ENCODE data around the gene LCE4A.
"Not testable (repeated sequence)": the region's sequence is repeated elsewhere in the genome, so short reads cannot be mapped to it uniquely, and the experiment has no call there.

Gene LCE4A, protein sequence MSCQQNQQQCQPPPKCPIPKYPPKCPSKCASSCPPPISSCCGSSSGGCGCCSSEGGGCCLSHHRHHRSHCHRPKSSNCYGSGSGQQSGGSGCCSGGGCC

DNA sequence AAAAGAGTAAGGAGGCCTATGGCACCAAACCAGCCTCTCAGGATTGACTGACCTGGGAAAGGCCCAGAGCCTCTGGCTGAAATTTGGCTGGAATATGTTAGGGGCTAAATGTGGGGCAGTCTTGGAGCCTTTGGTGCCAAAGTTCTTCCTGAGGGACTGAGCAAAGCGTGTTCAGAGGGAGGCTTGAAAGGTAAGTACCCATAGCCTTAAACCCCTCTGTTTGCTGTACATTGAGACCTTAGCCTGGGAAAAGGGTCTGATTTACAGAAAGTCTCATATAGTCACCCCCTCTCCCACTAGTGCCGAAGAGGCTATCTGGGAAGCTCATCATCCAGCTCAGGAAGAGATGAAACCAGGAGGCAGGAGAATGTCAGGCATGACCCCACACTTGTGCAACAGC is at the start of gene LCE4A:
LCE4A (plus strand) TSS at position 301 of the 400 bp plus-strand sequence. CDS start 916 bp downstream, outside the sequence.
- DNase-seq (ENCODE audit: low read depth): no peak

DNA sequence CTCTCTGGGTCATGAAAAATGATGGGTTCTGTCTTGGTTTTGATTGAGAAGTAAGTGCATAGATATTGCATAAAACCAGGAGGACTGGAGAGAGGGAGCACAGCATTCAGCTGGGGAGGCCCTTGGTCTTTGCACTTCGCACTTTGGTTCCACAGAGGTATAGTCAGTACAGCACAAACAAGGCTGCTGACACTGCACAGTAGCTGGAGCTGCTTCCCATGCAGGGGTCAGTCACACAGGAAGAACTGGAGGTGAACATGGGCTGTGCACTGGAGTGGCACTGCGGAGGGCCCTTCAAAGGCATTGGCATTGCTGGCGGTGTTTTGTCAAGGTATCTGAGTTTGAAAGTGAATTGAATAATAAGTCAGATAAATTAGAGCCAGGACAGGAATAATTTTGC is 49.3 kb upstream of the LCE4A start:
- no peak for DNase-seq (ENCODE audit: low read depth)

DNA sequence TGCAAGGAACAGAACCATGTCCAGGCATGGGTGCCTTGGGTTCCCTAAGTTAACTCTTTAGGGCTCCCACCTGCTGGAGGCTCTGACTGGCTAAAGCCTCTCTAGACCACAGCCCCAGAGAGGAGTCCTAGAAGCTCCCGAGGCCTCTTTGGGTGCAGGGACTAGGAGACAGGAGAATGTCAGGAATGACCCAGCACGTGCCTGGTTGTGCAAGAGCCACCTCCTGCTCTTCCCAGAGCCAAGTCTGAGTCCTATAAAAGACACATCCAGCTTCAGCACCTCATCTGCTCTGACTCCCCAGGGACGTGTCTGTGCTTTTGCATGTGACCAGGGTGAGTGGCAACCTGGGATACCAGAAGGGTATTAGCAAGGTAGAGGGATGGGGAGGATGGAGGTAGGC is 44.9 kb upstream of the LCE4A start, which contains the start of gene LCE2D:
LCE2D (plus strand) TSS at position 283 of the 400 bp plus-strand sequence. CDS start 726 bp downstream, outside the sequence.
- no peak for DNase-seq (ENCODE audit: low read depth)

DNA sequence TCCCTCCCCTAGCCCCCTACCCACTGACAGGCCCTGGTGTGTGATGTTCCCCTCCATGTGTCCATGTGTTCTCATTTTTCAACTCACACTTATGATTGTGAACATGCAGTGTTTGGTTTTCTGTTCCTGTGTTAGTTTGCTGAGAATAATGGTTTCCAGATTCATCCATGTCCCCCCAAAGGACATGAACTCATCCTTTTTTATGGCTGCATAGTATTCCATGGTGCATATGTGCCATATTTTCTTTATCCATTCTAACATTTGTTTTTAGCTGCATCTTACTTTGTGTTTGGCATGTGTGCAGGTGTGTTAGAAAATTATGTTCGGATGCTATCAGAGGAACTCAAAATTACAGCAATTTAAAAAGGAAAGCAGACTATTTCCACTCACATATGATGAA is 41.8 kb upstream of the LCE4A start:
- DNase-seq (ENCODE audit: low read depth): not testable (repeated sequence)

DNA sequence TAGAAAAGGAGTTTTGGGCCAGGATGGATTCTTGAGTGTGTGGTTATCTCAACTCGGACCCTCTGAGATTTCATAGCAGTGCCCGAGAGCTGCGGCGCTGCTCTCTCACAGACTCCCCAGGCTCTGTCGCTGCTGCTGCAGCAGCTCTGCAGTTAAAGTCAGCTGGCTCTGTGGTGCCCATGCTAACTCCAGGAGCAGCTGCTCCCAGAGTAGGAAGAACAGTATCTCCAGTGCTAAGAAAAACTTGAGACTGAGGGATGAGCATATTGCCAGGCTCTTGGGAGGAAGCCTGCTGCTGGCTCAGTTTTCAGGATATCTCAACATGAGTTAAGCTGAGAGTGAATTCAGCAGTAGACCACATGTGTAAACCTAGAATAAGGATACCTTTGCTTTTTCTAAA is 40.3 kb upstream of the LCE4A start:
- no peak for DNase-seq (ENCODE audit: low read depth)

DNA sequence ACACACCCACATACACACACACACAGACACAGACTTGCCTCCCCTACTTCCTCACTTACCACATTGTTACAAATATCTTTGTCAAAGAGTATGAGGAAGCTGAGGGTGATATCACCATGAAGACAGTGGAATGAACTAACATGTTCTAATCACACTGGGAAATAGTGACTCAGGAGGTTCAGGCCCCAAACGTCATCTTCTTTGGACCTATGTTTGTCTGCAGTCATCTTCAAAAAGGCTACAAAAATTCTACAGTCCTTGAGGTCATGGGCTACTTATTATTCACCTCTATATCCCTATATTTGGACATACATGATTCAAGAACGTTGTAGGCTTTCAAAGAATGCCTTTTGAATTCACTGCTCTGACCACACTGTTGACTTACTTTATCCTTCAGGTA is 34.9 kb upstream of the LCE4A start:
- DNase-seq (ENCODE audit: low read depth): no peak

DNA sequence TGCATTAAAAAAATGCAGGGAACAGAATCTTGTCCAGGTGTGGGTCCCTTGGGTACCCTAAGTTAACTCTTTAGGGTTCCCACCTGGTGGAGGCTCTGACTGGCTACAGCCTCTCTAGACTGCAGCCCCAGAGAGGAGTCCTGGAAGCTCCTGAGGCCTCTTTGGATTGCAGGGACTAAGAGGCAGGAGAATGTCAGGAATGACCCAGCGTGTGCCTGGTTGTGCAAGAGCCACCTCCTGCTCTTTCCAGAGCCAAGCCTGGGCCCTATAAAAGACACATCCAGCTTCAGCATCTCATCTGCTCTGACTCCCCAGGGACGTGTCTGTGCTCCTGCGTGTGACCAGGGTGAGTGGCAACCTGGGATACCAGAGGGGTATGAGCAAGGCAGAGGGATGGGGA is 33.0 kb upstream of the LCE4A start, which contains the start of gene LCE2C:
LCE2C (plus strand) TSS at position 297 of the 400 bp plus-strand sequence. CDS start 737 bp downstream, outside the sequence.
- DNase-seq (ENCODE audit: low read depth): not testable (repeated sequence)

DNA sequence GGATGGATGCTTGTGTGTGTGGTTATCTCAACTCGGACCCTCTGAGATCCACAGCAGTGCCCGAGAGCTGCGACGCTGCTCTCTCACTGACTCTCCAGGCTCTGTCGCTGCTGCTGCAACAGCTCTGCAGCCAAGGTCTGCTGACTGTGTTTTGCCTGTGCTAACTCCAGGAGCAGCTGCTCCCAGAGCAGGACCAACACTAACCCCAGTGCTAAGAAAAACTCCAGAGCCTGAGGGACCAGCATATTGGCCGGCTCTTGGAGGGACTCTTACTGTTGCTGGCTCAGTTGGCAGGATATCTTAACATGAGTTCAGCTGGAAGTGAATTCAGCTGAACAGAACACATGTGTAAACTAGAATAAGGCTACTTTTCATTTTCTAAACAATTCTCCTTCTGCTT is 28.5 kb upstream of the LCE4A start:
- no peak for DNase-seq (ENCODE audit: low read depth)

DNA sequence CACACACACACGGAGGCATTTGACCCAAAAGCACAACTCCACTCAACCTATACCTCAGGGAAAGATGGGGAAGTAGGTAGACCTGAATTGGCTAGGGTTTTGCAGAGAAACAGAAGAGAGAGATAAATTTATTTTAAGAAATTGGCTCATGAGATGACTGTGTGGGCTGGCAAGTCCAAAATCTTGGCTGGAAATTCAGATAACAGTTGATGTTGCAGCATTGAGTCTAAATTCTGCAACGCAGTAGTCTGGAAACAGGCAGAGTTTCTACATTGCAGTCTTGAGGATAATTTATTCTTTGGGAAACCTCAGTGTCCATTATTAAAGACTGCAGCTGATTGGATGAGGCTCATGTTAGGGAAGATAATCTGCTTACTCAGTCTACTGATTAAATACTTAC is 26.3 kb upstream of the LCE4A start:
- DNase-seq (ENCODE audit: low read depth): no peak

DNA sequence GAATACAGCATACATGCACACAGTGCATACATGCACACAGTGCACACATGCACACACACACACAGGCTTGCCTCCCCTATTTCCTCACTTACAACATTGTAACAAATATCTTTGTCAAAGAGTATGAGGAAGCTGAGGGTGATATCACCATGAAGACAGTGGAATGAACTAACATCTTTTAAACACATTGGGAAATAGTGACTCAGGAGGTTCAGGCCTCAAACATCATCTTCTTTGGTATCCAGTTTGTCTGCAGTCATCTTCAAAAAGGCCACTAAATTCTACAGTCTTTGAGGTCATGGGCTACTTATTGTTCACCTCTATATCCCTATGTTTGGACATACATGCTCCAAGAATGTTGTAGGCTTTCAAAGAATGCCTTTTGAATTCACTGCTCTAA is 24.1 kb upstream of the LCE4A start:
- DNase-seq (ENCODE audit: low read depth): no peak

DNA sequence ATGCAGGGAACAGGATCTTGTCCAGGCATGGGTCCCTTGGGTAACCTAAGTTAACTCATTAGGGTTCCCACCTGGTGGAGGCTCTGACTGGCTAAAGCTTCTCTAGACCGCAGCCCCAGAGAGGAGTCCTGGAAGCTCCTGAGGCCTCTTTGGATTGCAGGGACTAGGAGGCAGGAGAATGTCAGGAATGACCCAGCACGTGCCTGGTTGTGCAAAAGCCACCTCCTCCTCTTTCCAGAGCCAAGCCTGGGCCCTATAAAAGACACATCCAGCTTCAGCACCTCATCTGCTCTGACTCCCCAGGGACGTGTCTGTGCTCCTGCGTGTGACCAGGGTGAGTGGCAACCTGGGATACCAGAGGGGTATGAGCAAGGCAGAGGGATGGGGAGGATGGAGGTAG is 22.1 kb upstream of the LCE4A start, which contains the start of gene LCE2B:
LCE2B (plus strand) TSS at position 301 of the 400 bp plus-strand sequence. CDS start 721 bp downstream, outside the sequence.
- DNase-seq (ENCODE audit: low read depth): not testable (repeated sequence)

DNA sequence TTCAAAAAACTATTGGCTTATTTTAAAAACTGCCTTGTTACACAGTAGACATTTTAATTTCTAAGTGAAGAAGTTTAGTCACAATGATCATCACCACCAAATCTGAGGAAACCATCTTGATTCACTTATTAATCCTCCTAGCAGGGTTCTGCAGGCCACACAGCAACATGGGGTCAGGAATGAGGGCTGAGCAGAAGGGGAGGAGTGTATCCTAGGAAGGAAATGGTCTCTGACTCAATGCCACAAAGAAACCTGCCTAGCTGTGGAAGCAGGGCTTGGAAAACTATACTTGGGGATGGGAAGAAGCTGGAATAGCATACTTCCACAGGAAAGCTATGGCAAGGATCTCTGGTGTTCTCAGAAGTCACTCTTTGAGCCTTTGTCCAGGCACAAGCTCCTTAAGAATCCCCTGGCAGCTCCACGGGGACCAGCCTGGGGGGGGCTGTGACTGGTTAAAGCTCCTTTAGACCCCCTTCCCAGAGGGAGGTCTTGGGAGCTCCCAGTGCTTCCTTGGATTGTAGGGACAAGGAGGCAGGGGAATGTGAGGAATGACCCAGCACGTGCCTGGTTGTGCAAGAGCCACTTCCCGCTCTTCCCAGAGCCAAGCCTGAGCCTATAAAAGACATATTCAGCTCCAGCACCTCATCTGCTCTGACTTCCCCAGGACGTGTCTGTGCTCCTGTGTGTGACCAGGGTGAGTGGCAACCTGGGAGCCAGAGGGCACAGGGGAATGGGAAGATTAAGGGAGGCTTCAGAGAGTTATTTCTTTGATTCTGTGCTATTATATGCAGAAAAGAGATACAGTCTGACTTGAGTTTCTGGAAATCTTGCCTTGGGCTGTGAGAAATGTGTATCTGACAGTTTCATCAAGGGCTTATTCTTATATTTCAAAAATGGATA is 10.0 kb upstream of the LCE4A start, which contains the start of gene LCE2A:
LCE2A (plus strand) TSS at position 645 of the 900 bp plus-strand sequence. CDS start 557 bp downstream, outside the sequence.
- no peak for DNase-seq (ENCODE audit: low read depth)

DNA sequence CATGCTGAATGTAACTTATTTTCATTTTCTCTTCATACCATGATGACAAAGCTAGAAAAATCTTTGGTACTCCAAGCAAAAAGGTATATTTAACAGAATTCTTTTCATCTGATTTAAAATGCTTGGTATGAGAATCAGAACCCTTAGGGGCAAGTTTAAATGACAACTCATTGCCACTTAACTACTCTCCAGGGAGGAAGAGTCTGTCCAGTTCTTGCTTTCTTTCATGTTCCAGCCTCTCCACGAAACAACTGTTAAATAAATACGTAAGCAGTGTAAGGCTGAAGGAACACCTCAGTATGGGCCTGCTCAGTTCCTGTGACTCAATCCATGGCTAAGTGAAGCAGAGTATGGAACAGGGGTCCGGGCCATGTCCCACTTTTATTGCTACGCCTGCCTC is 8.2 kb upstream of the LCE4A start:
- no peak for DNase-seq (ENCODE audit: low read depth)

DNA sequence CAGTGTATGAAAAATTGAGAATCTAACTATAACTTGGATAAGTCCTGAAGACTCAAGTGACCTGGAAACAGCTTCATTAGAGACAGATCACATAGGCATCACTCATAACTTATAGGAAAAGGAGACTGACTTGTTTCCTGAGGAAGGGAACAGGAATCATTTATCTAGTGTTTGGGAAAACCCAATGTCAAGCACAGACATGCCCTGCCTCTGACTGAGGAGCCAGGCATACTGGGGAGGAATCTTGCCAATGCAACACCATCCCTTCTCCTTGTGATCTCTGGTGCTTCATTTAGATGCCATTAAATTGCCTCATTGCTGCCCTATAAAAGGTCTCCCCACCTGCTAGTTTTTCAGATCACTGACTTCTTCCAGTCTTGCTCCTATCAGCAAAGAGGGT is 10.3 kb downstream of the LCE4A start:
- DNase-seq (ENCODE audit: low read depth): no peak

DNA sequence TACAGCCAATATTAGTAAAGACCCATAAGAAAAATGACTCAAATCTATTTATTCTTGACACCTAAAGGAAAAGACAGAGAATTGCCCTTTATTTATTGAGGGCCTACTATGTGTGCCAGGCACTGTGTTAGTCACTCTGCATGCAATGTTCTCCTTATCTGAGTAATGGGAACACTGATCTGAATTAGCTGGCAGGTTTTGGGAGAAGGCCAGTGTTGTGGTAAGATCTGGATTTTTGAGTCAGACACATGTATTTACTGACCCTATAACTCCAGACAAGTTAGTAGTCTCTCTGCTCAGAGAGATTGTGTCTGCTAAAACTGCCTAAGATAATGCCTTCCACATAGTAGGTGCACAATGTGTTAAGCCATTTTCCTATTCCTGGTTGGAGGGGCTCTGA is 17.3 kb downstream of the LCE4A start:
- no peak for DNase-seq (ENCODE audit: low read depth)

DNA sequence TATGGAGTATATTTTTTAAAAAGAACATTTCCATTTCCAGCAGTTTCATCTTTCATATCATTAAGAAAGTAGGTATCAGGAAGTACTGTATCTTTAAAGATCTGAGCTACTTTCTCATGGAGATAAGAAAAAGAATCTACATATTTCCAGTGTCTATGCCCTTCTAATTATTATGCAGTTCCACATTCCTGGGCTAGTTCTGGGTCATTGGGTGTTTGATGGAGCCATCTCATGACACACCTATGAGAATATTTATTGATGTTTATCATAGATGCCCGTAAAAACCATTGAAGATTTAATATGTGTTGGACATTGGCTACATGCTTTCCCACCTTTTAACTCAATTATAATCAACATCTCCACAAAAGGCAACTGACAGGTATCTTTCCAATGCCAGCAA is 21.0 kb downstream of the LCE4A start:
- no peak for DNase-seq (ENCODE audit: low read depth)

DNA sequence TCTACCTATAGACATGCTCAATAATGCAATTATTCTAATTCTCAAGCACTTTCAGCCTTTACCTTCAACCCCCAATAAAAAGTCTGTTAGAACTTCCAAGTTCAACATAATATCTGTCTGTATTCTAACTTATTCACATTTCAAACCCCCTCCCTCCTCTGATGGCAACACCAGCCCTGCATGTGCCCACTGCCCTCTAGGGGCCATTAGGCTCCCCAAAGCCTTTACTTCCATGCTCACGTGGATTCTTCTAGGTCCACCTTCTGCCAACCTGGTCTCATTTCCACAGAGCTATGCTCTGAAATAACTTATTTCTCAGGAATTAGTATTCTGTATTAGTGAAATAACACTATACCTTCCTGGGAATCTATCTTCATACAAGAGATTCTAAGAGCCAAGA is 27.7 kb downstream of the LCE4A start:
- DNase-seq (ENCODE audit: low read depth): no peak

DNA sequence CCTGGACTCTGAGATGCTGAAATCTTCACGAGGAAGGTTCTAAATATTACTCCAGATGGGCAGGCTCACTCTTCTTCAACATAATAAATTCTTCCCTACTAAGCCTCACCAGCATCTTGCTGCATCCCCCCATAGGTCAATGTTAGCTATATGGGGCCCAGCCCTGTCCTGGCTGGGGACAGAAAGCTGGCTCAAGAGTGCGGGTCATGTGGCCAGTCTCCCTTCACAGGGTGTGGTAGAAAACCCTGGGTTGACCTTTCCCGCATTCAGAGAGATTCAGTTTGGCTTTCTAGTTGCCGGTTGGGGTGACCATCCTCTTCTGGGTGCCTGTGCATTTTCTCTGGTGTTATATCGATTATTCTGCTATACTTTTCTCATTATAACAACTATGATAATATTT is 30.0 kb downstream of the LCE4A start:
- DNase-seq (ENCODE audit: low read depth): no peak

DNA sequence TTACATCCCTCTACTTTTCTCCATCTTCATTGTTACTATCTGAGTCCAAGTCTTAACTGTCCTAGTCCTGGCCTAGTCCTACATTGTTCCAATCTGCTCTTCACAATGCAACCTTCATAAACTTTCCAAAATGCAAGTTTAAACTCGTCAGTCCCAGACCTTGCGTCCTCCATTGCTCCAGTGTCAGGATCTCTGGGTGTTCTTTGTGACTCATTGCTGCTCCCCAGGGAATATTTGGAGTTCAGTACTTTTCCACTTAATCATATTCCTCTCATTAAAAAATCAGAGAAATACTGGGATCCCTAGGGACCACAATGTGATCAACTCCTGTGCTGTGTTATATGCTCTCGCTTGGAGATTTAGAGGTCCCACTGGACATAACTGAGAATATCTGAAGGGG is 31.9 kb downstream of the LCE4A start:
- no peak for DNase-seq (ENCODE audit: low read depth)

DNA sequence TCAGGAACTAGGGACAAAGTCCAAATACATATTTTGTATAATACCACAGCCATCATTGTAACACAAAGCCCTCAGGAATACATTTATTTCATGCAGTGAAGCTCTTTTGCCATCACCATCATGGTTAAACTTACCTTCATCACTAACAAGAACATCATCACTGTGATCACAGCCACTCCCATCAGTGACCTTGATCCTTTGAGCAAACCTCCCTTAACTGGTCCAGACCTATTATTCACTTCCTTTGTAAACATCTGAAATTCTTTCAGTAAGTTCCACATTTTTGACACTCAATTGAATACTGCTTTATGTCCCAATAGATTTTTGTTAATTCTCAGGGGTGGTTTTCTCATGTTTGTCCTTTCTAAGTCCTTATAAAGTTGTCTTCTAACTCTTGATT is 33.7 kb downstream of the LCE4A start:
- DNase-seq (ENCODE audit: low read depth): no peak

DNA sequence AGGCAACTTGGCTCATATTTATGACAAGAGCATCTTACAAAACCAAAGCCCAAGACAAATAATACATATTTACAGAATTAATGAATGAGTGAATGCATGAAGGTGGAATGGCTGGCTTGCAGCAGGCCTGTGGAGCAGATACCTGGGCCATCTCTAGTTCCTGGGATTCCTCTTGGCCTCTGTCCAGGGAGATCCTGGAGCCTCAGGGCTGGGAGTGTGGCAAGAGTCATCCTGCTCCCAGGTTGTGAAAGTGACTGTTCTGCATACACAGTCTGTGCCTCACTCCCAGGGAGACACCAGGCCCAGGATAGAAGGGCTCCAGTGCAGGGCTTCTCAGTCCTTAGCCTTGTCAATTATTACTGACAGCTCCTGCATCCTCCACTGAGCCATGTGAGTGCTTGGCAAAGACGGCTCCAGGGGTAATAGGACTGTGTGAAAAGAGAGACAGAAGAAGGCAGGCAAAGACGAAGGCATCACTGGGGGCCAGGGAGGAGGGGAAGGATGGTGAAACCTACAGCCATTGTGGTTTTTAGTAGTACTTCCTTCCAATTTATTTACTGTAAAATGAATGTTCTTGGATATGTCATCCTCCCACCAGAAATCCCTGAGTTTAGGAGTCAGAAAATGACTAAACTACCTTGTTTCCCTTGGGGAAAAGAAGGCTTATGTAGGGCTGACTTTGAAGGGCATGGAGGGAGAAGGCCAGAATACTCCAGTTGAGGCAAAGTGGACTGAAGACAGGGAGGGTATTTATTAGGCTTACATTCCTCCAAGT is 35.6 kb downstream of the LCE4A start:
- no peak for DNase-seq (ENCODE audit: low read depth)

DNA sequence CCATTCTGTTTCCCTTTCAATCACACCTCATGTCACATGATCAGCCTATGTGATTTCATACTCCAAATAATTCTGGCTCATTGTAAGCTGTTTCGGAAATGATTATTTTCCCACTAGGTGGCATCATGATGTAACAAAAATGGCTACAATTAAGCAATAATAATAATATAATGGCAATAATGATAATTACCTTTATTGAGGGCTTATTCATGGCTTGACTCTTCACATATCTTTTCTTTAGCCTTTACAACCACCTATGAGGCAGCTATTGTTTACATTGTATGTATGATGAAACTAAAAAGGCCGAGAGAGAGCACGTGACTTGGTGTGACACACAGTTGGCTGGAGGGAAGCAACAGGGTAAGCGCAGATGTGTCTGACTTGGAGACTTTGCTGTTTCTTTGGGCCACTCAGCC is 37.3 kb downstream of the LCE4A start:
- DNase-seq (ENCODE audit: low read depth): no peak
